Fibroblast of peridontal ligament (primary cell): ENCODE measurements around the gene SLC6A7.
"Not testable (repeated sequence)": the region's sequence is repeated elsewhere in the genome, so short reads cannot be mapped to it uniquely, and the experiment has no call there.

Source experiments
- DNase-seq: peaks from one replicate; pipeline ENCODE4 v3.0.0-alpha.2; 2010; ENCODE audit errors: extremely low read depth

Gene SLC6A7

DNA sequence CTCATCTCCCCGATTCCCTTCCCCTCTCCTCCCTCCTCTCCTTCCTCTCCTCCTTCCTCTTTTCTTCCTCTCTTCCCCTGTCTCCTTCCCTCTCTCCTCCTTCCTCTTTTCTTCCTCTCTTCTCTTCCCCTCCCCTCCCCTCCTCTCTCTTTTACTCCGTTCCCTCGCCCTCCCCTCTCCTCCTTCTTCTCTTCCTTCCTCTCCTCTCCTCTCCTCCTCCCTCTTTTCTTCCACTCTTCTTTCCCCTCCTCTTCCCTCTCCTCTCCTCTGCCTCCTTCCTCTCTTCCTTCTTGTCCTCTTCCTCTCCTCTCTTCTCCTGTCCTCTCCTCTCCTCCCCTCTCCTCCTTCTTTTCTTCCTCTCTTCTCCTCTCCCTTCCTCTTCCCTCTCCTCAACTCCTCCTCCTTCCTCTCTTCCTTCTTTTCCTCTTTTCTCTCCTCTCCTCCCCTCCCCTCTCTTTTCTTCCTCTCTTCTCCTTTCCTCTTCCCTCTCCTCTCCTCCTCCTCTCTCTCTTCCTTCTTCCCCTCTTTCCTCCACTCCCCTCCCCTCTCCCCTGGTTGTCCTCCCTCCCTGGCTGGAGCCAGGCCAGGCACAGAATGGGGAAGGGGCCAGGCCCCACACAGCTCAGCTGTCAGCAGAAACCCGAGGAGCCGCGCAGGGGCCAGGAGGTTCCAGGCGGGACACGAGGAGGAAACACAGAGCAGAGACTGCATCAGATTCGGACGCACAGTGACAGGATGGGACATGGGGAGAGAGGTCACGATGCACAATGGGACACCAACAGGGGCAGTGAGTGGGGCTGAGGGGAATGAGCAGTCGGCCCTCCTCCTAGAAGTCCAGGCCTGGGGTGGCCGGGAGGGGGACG is 51.7 kb downstream of the SLC6A7 start:
- DNase-seq: no peak

DNA sequence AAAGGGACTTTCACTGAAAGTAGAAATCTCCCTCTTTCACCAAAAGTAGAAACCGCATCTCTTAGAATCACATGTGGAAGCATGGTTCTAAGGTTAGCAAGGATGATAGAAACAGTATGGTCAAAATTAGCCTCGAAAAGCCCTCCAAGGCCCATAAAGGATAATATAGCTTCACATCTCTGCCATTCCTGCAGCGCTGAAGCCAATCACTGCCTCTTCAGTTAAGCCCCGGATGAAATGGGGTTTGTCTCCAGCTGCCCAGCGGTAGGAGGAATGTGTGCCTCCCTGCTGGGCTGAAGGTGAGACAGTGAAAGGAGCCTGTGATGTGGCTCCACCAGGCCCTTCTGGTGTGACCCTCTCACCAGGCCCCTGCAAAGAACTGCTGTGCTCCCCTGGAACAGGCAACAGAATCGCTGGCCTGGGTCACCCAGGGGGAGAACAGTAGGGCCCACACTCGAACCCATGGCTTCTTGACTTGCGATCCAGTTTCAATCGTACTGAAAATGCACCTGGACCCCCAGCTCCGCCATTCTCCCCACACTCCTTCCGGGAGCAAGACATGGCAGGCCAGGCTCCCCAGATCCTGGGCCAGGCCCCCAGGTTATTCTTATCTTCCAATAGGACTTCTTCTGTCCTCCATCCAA is 52.5 kb downstream of the SLC6A7 start:
- no peak for DNase-seq

- no peak for DNase-seq
Measured at GRCh38 chr5:150243590-150243989, 53.7 kb downstream of the SLC6A7 start.

GRCh38 chr5:150244209-150244608 is 54.3 kb downstream of the SLC6A7 start:
- DNase-seq: no peak

DNA sequence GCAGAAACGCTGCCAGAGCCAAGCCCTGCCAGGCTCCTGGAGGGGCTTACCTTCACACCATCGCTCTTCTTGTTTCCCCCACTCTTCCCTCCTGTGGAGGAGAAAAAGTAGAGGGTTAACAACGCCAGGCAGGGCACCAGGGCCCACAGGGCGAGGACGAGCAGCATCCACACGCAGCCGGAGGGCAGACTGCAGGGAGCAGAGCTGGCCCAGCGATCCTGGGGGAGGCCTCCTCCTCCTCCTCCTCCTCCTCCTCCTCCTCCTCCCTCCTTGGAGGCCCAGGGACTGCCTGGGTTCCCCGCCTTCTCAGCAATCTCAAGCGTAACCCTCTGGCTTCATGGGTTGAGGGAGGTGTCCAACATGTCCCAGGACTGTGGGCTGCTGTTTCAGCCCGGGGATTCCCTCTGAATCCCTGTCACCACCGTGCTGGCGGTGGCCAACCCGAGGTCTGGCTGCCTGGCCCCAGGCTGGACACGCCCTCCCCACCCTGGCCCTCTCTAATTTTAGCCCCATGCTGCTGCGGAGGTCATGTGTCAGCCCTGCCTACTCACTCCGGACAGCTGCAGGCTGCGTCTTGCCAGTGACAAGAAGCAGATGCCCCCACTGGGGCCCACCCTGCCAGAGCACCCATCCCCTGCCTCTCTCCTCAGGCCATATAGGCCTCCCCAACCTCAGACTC is 55.4 kb downstream of the SLC6A7 start:
- DNase-seq: no peak

DNA sequence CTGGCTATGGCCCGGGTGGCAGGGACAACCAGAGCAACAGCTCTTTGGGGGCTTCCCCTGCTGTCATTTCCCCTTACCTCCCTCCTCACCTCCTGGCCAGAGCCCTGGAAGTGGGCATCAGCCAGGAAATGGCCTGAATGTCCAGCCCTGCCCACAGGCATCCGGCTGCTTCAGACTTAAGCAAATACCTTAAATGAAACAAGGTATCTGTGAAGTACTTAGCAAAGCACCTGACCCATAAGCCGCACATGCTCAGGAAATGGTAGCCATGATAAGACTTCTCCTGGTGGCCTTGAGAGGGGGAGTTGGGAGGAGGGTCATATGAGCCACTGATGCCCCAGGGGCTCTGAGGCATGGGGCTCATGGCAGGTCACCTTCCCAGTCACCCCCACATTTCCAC is 55.9 kb downstream of the SLC6A7 start:
- DNase-seq: no peak

DNA sequence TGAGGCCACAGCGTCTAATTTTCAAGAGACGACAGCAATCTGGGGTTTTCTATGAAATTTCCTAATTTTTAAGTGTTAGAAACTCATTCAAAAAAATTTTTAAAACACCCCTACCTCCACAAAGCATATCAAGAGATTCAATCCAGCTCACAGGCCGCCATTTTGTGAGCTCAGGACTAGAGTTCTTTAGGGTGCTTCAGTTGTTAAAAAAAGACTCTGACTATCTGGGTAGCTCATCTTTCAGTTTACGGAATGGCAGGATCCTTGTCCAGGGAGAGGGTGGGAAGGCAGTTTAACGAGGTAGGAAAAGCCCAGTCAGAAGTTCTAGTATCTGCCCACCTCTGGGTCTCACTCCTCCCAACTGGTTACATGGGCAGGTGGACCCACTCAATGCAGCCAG is 56.6 kb downstream of the SLC6A7 start:
- no peak for DNase-seq

DNA sequence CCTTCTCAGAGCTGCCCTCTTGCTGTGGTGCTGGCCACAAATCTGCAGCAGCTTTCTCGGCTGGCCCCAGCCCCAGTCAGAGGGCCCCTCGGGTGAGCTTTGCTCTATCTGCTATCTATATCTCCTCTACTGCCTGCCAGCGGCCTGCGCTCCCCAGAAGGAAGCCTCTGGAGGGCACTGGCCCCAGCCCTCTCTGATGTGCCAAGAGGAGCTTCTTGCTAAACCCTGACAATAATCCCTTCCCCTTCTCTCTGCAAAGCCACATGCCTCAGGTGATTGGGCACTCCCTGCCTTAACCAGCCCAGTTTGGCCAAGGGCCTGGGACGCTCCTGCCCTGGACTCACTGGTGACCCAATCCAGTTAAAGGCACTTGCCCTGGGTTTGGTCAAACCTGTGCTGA is 57.0 kb downstream of the SLC6A7 start:
- DNase-seq: no peak

DNA sequence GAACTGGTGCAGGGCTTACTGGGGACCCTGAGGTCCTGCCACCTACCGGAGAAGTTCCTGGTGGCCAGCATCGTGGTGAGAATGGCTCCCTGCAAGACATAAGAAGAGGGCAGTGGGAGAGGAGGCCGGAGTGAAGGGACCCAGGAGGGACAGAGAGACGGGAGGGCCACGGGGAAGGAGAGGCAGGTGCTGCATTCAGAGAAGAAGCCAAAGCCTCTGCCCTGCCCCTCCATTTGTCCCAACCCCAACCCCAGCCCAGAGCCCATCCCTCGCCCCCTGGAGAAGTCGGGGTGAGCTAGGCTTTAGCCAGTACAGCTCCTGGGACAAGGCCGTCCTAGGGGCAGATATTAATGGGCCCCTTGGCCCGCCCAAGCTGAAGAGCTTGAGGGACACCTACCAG is 57.9 kb downstream of the SLC6A7 start:
- no peak for DNase-seq

DNA sequence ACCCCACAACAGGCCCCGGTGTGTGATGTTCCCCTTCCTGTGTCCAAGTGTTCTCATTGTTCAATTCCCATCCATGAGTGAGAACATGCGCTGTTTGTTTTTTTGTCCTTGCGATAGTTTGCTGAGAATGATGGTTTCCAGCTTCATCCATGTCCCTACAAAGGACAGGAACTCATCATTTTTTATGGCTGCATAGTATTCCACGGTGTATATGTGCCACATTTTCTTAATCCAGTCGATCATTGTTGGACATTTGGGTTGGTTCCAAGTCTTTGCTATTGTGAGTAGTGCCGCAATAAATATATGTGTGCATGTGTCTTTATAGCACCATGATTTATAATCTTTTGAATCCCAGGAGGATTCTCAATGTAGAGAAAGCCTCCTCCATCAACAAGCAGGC is 58.6 kb downstream of the SLC6A7 start:
- DNase-seq: not testable (repeated sequence)

DNA sequence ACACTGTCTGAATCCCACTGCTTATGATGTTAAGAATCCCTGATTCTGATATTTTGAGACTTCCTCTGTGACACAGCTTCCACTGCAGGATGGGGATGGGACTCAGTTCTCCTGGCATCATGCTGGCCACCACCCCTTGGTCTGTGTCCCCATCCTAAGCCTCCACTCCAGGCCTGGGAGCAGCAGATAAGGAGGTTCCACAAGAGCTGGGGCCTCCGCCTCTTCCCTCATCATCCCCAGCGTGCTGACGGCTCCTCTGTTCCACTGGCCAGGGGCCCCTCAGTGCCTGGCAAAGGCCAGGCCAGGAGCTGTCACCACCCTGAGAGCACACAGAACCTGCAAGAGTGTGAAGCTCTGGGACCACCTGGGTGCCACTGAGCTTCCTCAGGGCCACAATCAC is 59.1 kb downstream of the SLC6A7 start:
- no peak for DNase-seq

DNA sequence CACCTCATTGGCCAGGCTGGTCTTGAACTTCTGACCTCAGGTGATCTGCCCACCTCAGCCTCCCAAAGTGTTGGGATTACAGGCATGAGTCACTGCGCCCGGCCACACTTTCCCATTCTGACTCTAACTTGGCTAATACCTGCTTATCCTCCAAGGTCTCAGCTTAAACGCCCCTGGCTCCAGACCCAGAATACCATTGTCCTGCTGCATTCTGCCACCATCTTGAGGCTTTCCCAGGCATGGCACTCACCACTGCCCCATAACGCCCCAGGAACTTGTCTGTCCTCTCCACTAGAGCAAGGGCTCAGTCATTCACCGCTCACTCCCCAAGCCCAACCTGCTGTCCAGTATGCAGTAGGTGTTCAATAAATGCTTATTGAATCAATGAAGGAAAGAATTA is 59.9 kb downstream of the SLC6A7 start:
- no peak for DNase-seq

DNA sequence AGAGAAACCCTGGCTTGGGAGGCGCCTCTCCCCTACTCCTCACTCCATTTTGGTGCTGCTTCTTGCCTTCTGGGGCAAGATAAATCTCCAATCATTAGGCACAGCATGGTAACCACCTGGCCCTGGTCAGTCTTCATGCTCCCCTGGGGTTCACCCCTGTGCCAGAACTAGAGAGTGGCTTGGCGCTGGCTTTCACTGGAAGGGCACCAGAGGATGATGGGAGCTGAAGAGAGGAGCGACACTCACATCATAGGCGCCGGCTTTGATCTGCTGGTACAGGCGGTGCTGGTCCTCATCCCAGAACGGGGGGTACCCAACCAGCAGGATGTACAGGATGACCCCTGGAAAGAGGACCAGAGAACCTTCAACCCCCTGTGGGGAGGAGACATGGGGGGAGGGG is 61.6 kb downstream of the SLC6A7 start:
- no peak for DNase-seq

DNA sequence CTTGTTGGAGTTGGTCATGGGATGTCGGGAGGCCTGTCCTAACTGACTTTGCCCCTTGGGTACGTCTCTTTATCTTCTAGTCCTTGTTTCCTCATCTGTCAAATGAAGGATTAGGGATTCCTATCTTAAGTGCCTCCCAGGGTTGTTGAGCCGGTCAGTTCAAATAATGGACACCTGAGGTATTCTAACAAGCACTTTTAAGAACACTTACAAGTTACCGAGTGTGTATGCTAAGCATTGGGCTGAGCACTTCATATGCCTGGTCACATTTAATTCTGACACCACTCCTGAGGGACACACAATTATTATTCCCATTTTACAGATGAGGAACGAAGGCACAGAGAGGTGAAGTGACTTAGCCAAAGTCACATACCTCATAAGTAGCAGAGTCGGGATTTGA is 62.6 kb downstream of the SLC6A7 start:
- no peak for DNase-seq

GRCh38 chr5:150253416-150254208 is 63.8 kb downstream of the SLC6A7 start:
- no peak for DNase-seq

GRCh38 chr5:150254363-150254762 is 64.5 kb downstream of the SLC6A7 start:
- no peak for DNase-seq

- no peak for DNase-seq
Measured at GRCh38 chr5:150254774-150255173, 64.9 kb downstream of the SLC6A7 start.

- peak; percentile 33 for DNase-seq
Measured at GRCh38 chr5:150255659-150256409, 66.0 kb downstream of the SLC6A7 start.

- no peak for DNase-seq
Measured at GRCh38 chr5:150256410-150257064, 66.7 kb downstream of the SLC6A7 start.

DNA sequence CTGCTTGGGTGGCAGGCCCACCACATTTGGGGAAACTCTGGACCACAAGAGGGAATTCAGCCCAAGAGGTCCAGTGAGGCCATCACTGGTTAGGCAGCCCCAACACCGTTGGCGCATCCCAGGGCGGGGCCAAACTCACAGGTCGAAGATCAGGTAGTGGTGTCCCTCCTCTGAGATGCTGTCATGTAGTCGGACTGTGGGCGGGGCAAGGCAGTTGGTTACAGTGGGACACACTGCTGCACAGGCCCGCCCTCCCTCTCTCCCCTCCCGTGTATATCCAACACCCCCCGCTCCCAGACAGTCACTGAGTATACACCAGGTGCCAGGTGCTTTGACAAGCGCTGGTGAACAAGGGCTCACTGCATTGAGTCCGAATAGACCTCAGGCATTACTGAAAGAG is 67.6 kb downstream of the SLC6A7 start:
- DNase-seq: no peak

GRCh38 chr5:150258130-150258529 is 68.3 kb downstream of the SLC6A7 start:
- peak; percentile 45 for DNase-seq
